ENCODE results near the gene SNX9. TPM values are rescaled to one million over a fixed set of nuclear protein-coding genes. Genes with fewer than 3 reads are reported as not detected.
A peak's percentile ranks its signal among the peaks of the same experiment; 100 is the strongest.

SNX9 gene
- total and polyA plus RNA-seq, 10 of the 15 experiments (the other 5 are each of a cell fraction or from before 2014, with no cell fraction given) = 0.03 to 2.0 (median 0.37) TPM

DNA sequence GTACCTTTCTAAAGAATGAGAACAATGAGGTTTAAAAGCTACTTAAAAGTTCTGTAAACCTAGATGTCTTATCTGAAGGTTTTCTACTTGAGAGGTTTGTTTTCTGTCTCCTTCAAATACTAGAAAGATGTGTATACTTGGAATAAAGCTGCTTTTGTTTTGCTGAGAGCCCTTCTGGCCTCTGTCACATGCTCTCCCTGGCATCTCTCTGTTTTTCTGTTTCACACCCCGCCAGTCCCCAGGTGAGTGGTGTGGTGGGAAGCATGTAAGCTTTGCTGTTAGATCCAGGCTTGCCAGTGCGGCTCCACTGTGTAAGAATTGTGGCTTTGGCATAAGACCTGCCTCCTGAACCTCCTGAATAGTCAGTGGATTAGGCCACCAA is 56.8 kb downstream of the SNX9 start:
- no peaks in the 10 kb centered on the region; a peak in 1 of 4 replicates for H3K27me3 ChIP-seq (replicated peaks in 1 of 2; ENCODE audit: control insufficient read depth in 2 of 2, insufficient read depth in 2 of 2, low read length in 1 of 2)
- no peaks in the 10 kb centered on the region for H3K79me2 ChIP-seq (ENCODE audit: control insufficient read depth, insufficient read depth, low read length)
- intact Hi-C loops (cut with micrococcal nuclease; ENCODE audit: unreplicated experiment) = loop anchor here (10.0 kb wide), 1 partner anchor 565 kb away; no protein-coding TSS in a partner anchor
- 46% methylated on average over 2 of the region's 2 CpGs for WGBS (ENCODE audit: insufficient coverage, insufficient replicate concordance, low lambda C conversion rate, missing lambda C conversion rate)
- ATAC-seq (peak; percentile 73), FAIRE-seq (no peak), DNase-seq (ENCODE audit: low read depth, low spot score) (no peak)
- no TSS peak for BruUV-seq (replicated peaks)
- no peak overlapping the region for H2AFZ ChIP-seq (ENCODE audit: control insufficient read depth, low read depth, low read length)
- no peaks in the 10 kb centered on the region for H3K9me3 ChIP-seq (replicated peaks; ENCODE audit: control insufficient read depth, insufficient read depth, low read length)
- ChIA-PET CTCF (interaction anchor here (1.0 to 2.1 kb wide), 5 partner anchors 68 to 565 kb away, joined by 3 to 7 read pairs (median 3); no protein-coding TSS in a partner anchor), POLR2A (no interaction called here), RAD21 (ENCODE audit: unreplicated experiment) (no interaction called here), SMC1A (ENCODE audit: uncharacterized antibody, unreplicated experiment) (interaction anchor here (1.0 to 10.3 kb wide), 3 partner anchors 22 to 119 kb away, joined by 3 to 208 read pairs (median 3); no protein-coding TSS in a partner anchor)
- no peak overlapping the region for H3K4me3 ChIP-seq
- in situ Hi-C loops (cut with MboI) = loop anchor here (5.0 kb wide), 1 partner anchor 123 kb away; no protein-coding TSS in a partner anchor
- peaks cover 7% of the 10 kb centered on the region; the same call in 1 of the 2 replicates for H3K4me1 ChIP-seq (ENCODE audit: control insufficient read depth, insufficient read depth, low read length)
- H3K4me2 ChIP-seq (ENCODE audit: control insufficient read depth, insufficient read depth) = no peak overlapping the region
- no peaks in the 10 kb centered on the region for H4K20me1 ChIP-seq (ENCODE audit: control insufficient read depth, insufficient read depth)
- H3K36me3 ChIP-seq (ENCODE audit: control insufficient read depth in 2 of 2, insufficient read depth in 2 of 2, low read length in 1 of 2) = no peaks in the 10 kb centered on the region
- TF ChIP-seq ETV6 (conservative IDR thresholded peaks at IDR 0.05 in 1 of 2, IDR thresholded peaks at IDR 0.05 in 1 of 2; ENCODE audit: borderline replicate concordance in 1 of 2, low read depth in 1 of 2) (no peak), ZNF384 (IDR thresholded peaks at IDR 0.05; ENCODE audit: borderline replicate concordance, low read depth, low read length) (no peak), NBN (IDR thresholded peaks at IDR 0.05) (no peak), MTA2 (IDR thresholded peaks at IDR 0.05; ENCODE audit: low read depth) (no peak), GATAD2B (conservative IDR thresholded peaks at IDR 0.05; ENCODE audit: low read depth) (no peak), FOS (IDR thresholded peaks at IDR 0.05; ENCODE audit: borderline replicate concordance, extremely low read depth, insufficient read length) (no peak), ASH2L (IDR thresholded peaks at IDR 0.05; ENCODE audit: borderline replicate concordance, low read depth) (no peak), CREM (IDR thresholded peaks at IDR 0.05; ENCODE audit: low read depth) (no peak), ZNF217 (IDR thresholded peaks at IDR 0.05) (no peak), POLR2AphosphoS2 (IDR thresholded peaks at IDR 0.05; ENCODE audit: low read depth, low read length) (no peak)
- TF ChIP-seq, protein P1, sequence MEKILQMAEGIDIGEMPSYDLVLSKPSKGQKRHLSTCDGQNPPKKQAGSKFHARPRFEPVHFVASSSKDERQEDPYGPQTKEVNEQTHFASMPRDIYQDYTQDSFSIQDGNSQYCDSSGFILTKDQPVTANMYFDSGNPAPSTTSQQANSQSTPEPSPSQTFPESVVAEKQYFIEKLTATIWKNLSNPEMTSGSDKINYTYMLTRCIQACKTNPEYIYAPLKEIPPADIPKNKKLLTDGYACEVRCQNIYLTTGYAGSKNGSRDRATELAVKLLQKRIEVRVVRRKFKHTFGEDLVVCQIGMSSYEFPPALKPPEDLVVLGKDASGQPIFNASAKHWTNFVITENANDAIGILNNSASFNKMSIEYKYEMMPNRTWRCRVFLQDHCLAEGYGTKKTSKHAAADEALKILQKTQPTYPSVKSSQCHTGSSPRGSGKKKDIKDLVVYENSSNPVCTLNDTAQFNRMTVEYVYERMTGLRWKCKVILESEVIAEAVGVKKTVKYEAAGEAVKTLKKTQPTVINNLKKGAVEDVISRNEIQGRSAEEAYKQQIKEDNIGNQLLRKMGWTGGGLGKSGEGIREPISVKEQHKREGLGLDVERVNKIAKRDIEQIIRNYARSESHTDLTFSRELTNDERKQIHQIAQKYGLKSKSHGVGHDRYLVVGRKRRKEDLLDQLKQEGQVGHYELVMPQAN (conservative IDR thresholded peaks at IDR 0.05) = no peak
- TF ChIP-seq, protein P2, sequence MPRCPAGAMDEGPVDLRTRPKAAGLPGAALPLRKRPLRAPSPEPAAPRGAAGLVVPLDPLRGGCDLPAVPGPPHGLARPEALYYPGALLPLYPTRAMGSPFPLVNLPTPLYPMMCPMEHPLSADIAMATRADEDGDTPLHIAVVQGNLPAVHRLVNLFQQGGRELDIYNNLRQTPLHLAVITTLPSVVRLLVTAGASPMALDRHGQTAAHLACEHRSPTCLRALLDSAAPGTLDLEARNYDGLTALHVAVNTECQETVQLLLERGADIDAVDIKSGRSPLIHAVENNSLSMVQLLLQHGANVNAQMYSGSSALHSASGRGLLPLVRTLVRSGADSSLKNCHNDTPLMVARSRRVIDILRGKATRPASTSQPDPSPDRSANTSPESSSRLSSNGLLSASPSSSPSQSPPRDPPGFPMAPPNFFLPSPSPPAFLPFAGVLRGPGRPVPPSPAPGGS (IDR thresholded peaks at IDR 0.05; ENCODE audit: borderline replicate concordance, insufficient read depth, low read depth, low read length, poor library complexity, severe bottlenecking) = no peak
- TF ChIP-seq, protein P3, sequence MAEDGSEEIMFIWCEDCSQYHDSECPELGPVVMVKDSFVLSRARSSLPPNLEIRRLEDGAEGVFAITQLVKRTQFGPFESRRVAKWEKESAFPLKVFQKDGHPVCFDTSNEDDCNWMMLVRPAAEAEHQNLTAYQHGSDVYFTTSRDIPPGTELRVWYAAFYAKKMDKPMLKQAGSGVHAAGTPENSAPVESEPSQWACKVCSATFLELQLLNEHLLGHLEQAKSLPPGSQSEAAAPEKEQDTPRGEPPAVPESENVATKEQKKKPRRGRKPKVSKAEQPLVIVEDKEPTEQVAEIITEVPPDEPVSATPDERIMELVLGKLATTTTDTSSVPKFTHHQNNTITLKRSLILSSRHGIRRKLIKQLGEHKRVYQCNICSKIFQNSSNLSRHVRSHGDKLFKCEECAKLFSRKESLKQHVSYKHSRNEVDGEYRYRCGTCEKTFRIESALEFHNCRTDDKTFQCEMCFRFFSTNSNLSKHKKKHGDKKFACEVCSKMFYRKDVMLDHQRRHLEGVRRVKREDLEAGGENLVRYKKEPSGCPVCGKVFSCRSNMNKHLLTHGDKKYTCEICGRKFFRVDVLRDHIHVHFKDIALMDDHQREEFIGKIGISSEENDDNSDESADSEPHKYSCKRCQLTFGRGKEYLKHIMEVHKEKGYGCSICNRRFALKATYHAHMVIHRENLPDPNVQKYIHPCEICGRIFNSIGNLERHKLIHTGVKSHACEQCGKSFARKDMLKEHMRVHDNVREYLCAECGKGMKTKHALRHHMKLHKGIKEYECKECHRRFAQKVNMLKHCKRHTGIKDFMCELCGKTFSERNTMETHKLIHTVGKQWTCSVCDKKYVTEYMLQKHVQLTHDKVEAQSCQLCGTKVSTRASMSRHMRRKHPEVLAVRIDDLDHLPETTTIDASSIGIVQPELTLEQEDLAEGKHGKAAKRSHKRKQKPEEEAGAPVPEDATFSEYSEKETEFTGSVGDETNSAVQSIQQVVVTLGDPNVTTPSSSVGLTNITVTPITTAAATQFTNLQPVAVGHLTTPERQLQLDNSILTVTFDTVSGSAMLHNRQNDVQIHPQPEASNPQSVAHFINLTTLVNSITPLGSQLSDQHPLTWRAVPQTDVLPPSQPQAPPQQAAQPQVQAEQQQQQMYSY (CRISPR knock-in tag; IDR thresholded peaks at IDR 0.05) = no peak
- no peak overlapping the region for H3K9ac ChIP-seq (ENCODE audit: control insufficient read depth, insufficient read depth, low read length)
- H3K27ac ChIP-seq (ENCODE audit: control insufficient read depth, insufficient read depth) = no peak overlapping the region
